Cardiac muscle cell (in vitro differentiated cells and primary cell): ENCODE measurements around the gene SPACA6. TPM values are rescaled to one million over a fixed set of nuclear protein-coding genes. Genes with fewer than 3 reads are reported as not detected.

ENCODE experiments used
- DNase-seq, 2 donors: peaks; one replicate each; pipeline versions ENCODE4 v3.0.0 to v3.0.0-alpha.2; 2010 to 2017; ENCODE audit warnings: low read depth in 1 of 2, low spot score in 1 of 2
- H3K27ac ChIP-seq: fragments of 200-600 bp; sonication (generic); 2 replicates; pipeline ENCODE4 v1.5.1; 2016
- H3K27me3 ChIP-seq: fragments of 200-600 bp; sonication (generic); 2 replicates; pipeline ENCODE4 v1.6.0; 2016; ENCODE audit warnings: control low read depth
- H3K36me3 ChIP-seq: fragments of 200-600 bp; sonication (generic); 2 replicates; pipeline ENCODE4 v1.5.1; 2016; ENCODE audit warnings: control low read depth
- H3K4me1 ChIP-seq: fragments of 200-600 bp; sonication (generic); 2 replicates; pipeline ENCODE4 v1.8.1; 2017; ENCODE audit warnings: low read depth, mild to moderate bottlenecking, mixed run types
- H3K4me3 ChIP-seq: fragments of 200-600 bp; sonication (generic); 2 replicates; pipeline ENCODE4 v1.5.1; 2016; ENCODE audit warnings: mild to moderate bottlenecking
- H3K9me3 ChIP-seq: fragments of 200-600 bp; sonication (generic); 2 replicates; pipeline ENCODE4 v1.5.1; 2017; ENCODE audit warnings: low read depth, mild to moderate bottlenecking, control low read depth
- CTCF ChIP-seq: IDR thresholded peaks from 2 replicates; pipeline ENCODE4 v1.5.1; 2012; ENCODE audit warnings: low read depth, mild to moderate bottlenecking, low read length
- polyA plus RNA-seq: library from polyadenylated mRNA; unstranded; fragments of >200 nt; fragmentation: Nextera tagmentation; extraction: Ambion mirVana; gene quantifications from 2 replicates; pipeline ENCODE4 v1.2.1, GENCODE V29; 2016
- total RNA-seq: library from RNA; depleted of rRNA; stranded (reverse); fragments of >200 nt; gene quantifications from 2 replicates; pipeline ENCODE4 v1.2.3, GENCODE V29; 2016

The SPACA6 gene
- total and polyA plus RNA-seq, 2 experiments from 2014 or later: 13.8 to 16.5 TPM

DNA sequence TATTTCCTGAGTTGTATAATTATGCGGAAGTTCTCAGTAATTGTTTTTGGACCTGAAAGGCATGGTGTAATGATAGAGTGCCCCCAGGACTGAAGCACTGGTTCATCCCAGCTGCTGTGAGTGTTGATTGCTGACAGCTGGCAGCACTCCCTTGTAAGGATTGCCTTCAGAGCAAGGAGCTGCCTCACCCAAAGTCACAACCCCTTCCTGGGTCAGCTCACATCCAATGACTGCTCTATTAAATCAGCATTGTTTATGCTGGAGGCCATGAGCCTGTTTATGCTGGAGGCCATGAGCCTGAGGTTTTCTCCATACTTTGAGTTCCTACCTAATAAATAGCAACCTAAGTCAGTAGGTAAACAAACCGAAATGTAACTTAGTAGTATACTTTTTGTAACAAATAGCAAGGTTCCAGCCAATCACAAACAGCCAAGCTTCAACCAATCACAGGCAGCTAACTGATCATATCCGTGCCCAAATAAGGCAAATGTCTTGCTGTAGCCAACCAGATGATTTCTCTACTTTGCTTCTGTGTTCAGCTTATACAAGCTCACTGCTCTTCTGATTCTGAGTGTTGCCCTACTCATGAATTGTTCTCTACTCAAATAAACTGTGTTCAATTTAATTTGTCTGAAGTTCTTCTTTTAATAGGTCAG, 11.7 kb upstream of the SPACA6 start:
- Histone ChIP-seq H3K4me1 (no peaks in the 10 kb centered on the region), H3K4me3 (no peak overlapping the region), H3K27ac (no peak overlapping the region), H3K27me3 (no peaks in the 10 kb centered on the region), H3K9me3 (no peaks in the 10 kb centered on the region), H3K36me3 (no peaks in the 10 kb centered on the region)
- peak; percentile 9 to 58 for DNase-seq
- TF ChIP-seq CTCF: no peak

DNA sequence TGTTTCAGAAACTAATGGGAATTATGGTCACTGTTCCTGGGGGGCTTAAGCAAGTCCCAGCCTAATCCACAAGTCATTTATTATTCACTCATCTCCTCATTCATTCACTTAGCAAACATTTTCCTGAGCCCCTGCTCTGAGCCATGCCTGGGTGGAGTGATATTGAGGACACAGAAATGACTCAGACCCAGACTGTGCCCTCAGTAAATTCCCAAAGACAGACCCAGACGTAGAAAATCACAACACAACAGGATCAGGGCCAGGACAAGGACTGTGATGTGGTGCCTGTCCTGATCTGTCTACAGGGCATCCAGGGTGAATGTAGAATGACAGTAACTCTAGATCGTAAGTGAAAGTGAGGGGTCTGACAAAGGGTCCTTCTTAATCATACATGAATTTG, 7.0 kb upstream of the SPACA6 start:
- Histone ChIP-seq H3K36me3 (no peaks in the 10 kb centered on the region), H3K27ac (no peak overlapping the region), H3K27me3 (no peaks in the 10 kb centered on the region), H3K4me1 (peaks cover 6% of the 10 kb centered on the region), H3K9me3 (no peaks in the 10 kb centered on the region), H3K4me3 (no peak overlapping the region)
- TF ChIP-seq CTCF: no peak
- no peak for DNase-seq

GRCh38 chr19:51687791-51688670, 5.1 kb upstream of the SPACA6 start:
- Histone ChIP-seq H3K9me3 (no peaks in the 10 kb centered on the region), H3K27me3 (no peaks in the 10 kb centered on the region), H3K4me3 (peak overlapping the region; percentile 54), H3K4me1 (peaks cover 17% of the 10 kb centered on the region), H3K36me3 (no peaks in the 10 kb centered on the region), H3K27ac (peak overlapping the region; percentile 51)
- no peak for TF ChIP-seq CTCF
- DNase-seq: peak; percentile 63 to 71

DNA sequence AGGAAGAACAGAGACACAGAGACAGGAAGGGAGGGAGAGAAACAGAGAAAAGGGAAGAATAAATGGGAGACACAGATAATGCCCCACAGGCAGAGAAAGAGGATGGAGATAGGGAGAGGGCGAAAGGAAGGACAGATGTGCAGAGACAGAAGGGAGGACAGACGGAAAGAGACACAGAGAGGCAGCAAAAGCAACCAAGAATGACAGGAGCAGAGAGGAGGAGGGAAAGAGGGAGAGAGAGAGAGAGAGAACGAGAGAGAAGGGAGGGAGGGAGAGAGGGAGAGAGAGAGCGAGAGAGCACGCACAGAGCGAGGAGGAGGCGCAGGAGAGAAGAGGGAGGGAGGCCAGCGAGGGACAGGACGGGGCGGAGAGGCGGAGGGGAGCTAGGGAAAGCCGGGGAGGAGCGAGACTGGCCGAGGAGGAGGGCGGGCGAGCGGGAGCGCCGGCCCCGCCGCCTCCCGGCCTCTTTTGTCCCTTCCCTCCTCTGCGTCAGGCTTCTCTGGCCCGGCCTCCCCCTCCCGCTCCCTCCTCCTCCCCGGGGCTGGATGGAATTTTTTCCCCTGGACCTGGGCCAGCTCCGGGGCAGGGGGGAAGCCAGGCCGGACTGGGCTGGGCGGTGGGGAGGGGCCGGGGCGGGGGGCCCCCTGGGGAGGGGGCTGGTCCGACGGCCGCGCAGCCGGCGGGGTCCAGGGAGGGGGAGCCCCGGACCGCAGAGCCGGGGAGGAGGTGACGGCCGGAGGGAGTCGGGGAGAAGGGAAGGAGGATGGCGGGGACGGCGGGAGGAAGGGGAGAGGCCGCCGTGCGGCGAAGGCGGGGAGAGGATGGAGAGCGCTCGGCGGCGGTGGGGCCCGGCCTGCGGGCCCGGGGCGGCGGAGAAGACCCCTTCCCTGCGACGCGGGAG, 4.2 kb upstream of the SPACA6 start:
- Histone ChIP-seq H3K27ac (peak overlapping the region; percentile 51), H3K4me1 (peaks cover 17% of the 10 kb centered on the region), H3K4me3 (peak overlapping the region; percentile 54), H3K36me3 (no peaks in the 10 kb centered on the region), H3K9me3 (no peaks in the 10 kb centered on the region), H3K27me3 (no peaks in the 10 kb centered on the region)
- DNase-seq: peak; percentile 92 to 99
- TF ChIP-seq CTCF: no peak

DNA sequence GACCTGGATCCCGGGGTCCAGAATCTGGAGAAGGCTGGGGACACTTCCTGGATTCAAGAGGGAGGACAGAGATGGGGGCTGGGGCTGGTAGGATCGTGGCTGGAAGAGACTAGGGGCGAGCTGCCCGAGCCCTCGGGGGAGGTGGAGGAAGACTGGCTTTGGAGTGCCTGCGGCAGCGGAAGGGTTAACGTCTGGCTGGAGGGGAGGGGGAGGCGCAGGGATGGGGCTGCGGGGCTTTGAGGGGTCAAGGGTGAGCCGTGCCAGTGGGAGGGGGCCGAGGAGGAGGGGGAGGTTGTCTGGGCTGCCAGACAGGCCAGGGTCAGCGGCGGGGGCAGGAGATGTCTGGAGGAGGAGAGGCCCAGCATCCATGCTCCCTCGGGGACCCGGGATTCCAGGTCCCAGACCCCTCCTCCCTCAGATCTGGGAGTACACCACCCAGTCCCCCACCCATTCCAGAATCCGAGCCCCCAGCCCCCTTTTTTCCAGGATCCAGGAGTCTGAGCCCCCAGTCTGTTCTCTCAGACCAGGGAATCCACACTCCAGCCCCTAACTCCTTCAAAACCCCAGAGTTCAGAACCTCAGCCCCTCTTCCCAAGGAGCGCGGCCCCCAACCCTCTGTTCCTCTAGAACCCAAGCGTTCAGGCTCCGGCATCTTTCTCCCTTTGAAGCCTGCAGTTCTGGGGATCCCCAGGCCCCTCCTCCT, 3.2 kb upstream of the SPACA6 start:
- peak overlapping the region; percentile 54 for H3K4me3 ChIP-seq
- no peaks in the 10 kb centered on the region for H3K9me3 ChIP-seq
- H3K27ac ChIP-seq: peak overlapping the region; percentile 51
- TF ChIP-seq CTCF: no peak
- no peaks in the 10 kb centered on the region for H3K27me3 ChIP-seq
- DNase-seq: peak; percentile 68 to 85
- H3K4me1 ChIP-seq: peaks cover 17% of the 10 kb centered on the region
- H3K36me3 ChIP-seq: peaks cover under 1% of the 10 kb centered on the region
